NCI-H345 (cell line): ENCODE results near the gene DACH2.

ENCODE experiments used
- DNase-seq: peaks from one replicate; lab custom pipeline; 2025; lab: John Stamatoyannopoulos, UW

Gene DACH2

DNA sequence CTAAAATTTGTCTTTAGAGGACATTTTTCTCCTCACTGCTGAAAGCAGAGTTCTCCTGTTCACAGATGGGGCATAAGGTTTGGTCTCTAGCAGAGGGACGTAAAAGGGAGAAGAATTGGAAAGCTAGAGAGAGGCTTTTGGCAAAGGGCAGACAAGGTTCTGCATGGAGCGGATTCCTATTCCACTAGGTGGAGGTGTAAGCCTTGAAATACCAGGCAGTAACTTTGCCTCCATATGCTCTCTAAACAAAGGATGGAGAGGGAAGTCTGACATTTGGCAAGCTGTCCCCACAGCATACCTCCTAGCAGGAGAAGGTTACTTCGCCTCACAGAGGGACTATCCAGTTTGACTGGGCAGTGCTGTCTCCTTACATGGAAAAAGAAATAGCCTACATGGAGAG is 174.7 kb downstream of the DACH2 start:
- no peak for DNase-seq

DNA sequence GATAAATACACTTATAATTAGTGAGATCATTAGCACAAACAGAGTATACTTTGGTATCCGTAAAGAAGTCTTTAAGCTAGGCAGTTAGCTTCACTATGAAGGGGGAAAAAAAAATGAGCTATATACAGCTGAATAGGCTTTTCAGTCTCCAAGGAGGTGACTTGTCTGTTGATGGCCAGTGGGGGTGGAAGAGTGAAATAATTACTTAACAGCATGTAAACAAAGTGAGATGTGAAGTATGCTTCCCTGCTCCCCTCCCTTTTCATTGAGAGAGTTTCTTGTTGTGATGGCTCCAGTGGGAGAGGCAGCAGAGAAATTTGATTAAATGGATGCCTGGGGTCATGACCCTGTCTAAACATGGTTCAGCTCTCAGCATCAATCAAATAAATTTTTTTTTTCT is 180.9 kb downstream of the DACH2 start:
- DNase-seq: no peak

GRCh38 chrX:86348669-86349068 is 200.4 kb downstream of the DACH2 start:
- no peak for DNase-seq

- DNase-seq: no peak
Observed at GRCh38 chrX:86349115-86349514, 200.9 kb downstream of the DACH2 start.

DNA sequence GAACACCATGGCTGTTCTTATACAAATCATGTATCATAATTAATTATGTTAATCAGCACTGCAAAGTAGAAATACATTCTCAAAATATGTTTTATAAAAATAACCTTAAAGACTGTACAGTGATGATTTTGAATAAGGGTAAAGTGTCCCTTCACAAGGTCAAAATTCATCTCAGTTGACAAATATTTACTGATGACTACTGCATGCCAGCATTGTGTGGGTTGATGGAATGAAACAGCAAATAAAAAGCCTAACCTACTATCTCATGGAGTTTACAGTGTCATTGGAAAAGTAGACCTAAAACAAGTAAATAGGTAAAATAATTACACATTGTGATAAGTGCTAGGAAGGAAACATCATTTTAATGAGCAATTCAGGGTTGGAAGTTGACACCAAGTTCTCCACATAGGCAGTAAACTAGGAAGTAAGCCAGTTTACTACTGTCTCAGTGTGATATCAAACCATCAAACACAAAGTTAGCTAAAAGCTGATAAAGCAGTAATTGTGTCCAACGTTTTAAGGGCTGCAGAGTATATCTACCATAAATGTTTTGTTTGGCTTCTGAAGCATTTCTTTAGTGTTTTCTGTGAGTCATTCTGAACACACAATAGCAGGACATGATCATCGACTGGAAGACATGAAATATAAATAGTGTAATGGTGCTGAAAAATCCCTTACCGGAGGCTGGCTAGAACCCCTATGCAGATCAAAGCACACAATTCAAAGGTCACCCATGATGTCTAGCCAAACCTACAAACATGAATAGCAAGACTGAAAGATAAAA is 221.8 kb downstream of the DACH2 start:
- DNase-seq: no peak

DNA sequence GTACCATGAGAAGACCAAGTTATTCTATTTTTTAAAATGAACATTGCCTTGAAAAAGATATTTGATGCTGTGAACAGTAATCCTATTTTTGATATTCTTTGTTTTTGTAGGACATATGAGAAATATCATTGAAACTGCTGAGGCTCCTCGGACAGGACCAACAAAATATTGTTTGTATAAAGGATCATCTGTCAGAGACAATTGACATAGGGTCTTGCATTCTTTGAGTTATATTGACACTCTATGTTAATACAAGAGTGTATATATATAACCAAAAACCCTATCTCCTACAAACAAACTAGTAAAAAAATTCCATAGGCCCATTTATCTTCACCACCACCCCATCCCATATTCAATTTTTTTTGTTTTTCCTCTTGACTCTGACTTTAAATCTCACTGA is 222.7 kb downstream of the DACH2 start:
- DNase-seq: no peak

DNA sequence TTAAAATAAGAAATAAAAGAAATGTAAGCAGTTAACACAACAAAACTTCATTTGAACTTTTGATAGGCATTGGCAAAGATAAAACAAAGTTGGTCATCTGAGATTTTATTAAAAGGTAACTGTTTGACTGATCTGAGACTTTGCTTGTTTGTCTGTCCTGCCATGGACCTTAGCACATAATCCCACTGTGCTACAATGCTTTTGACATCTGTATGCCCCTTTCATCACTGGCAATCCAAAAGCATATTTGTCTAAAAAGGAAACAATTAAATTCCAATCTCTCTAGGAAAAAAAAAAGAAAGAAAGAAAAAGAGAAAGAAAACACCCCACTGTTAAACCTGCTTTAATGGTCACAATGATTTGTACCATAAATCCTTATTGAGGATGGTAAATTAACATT is 231.0 kb downstream of the DACH2 start:
- no peak for DNase-seq

DNA sequence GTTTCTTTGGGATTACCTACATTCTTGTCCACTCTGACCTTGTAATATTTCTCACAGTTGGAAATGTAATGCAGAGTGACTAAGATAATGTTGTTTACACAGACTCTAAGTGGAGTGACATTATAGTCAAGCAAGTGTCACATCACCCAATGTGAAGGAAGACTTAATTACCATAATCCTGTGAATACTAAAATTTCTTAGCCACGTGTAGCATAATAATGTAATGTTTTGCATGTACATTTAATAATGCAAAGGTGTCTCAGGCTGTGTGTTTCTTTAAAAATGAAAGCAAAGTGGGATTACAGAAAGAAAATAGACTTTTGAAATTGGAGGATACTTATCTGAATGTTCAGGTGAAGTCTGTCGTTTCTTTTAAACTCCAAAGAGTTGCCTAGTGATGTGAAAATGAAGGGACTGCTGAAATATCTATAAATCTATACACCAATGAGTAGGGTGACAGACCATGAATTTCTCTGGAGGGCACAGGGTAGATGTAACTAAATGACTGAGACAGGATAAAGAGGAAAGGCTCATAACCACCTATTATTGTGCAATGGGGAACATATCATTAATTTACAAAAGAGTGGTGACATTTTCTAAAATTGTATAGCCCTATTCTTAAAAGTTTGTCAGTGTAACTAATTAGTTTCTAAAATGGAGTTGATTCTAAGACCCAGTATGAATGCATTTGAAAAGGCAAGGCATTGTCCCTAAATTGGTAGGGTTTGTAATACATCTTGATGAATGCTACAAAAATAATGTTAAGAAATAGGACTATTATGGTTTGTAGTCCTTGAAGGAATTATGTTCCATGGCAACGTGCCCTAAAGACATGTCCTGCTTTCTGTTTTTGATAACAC is 235.7 kb downstream of the DACH2 start:
- DNase-seq: no peak

DNA sequence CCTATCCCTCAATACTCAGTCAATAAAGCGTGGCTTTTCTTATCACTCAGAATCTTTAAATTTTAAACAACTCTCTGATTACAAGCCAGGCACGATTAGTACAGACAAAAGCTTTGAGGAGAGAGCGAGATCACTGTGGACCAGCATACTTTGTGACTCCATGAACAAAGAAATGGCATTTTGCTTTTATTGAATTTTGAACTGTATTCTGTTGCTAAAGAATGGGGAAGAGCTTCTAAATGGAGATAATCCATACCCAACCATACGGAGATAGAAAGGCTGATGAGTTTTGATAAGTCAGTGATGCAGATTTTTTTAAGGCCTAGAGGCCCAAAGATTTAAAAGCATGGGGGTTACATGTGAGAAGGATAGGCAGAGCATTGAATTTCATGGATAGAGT is 259.1 kb downstream of the DACH2 start:
- DNase-seq: no peak

DNA sequence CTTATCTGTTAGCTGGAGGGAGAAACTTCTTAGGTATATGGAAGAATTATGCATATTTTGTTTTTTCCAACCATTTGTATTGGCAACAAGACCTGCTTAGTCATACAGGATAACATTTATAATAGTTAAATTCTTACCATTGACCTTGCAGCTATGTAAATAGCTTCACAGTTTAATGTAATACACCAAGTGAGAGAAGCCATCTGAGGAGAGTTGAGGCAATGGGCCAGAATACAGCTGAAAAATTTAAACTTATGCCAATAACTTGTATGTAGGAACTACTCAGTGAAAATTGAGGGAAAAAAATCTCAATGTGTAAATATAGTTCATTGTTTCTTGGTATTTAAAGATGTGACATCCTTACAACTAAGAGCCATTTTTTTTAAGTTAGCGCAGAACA is 273.5 kb downstream of the DACH2 start:
- DNase-seq: no peak

DNA sequence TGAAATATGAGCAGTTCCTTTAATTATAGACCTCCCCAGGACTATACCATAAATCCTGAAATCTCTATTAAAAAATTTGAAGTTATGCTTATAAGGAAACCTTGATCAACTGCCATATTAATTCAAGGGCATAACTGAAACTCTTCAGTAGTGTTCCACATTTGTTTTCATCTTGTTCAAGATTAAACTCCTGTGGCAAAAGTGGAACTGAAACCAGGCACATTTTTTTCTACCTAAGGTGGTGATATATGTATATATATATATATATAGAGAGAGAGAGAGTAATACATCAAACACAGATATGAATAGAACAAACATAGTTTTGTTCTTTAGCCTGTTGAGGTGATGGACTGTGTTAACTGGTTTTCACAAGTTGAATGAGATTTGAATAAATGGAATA is 287.9 kb downstream of the DACH2 start:
- DNase-seq: no peak

GRCh38 chrX:86455495-86455894 is 307.2 kb downstream of the DACH2 start:
- no peak for DNase-seq

GRCh38 chrX:86460760-86461159 is 312.5 kb downstream of the DACH2 start:
- DNase-seq: no peak

GRCh38 chrX:86504297-86504696 is 356.0 kb downstream of the DACH2 start:
- no peak for DNase-seq

GRCh38 chrX:86507331-86507730 is 359.1 kb downstream of the DACH2 start:
- DNase-seq: no peak

GRCh38 chrX:86579777-86580176 is 431.5 kb downstream of the DACH2 start:
- no peak for DNase-seq

DNA sequence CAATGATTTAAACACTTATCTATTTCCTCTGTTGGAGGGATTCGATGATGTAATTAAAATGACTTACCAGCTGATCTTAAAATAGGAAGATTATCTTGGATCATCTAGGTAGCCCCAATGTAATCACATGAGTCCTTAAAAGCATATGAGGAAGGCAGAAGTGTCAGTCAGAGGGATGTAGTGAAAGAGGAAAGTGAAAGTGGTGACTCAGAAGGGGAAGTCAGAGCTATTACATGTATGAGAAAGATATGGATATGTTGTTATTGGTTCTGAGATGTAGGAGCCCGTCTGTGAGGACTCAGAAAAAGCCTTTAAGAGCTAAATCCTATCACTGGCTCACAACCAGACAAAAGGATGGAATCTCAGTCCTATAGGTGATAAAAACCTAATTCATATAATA is 456.4 kb downstream of the DACH2 start:
- no peak for DNase-seq

GRCh38 chrX:86696951-86697350 is 548.7 kb downstream of the DACH2 start:
- no peak for DNase-seq

DNA sequence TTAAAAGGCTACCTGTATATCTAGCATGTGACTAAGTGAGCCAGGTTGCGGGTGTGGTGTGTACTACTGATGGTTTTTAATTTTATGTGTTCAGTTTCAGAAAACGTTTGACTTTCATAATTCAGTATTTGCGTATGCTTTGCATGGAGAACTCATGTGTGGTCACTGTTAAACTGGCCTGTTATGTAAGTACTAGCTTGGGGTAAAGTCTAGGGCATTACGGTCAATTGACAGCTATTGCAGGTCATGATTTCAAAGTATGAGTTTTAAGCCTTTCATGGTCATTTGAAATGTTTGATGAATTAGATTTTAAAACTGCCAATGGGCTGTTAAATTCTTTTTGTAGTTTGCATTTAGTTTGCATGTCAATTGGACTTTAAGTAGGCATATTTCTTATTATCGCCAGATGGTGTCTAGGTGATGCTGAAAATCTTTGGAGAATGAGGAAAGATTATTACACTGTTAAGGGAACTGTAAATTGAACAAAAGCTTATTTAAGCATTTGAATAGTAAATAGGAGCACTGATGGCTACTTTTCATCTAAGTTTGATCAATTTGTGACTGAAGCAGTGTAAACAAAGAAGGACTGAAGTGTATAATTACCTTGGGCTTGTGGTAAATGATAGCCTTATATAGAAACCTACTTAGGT is 563.4 kb downstream of the DACH2 start:
- no peak for DNase-seq

- DNase-seq: no peak
Observed at GRCh38 chrX:86714441-86714840, 566.2 kb downstream of the DACH2 start.

GRCh38 chrX:86724277-86724676 is 576.0 kb downstream of the DACH2 start:
- no peak for DNase-seq

DNA sequence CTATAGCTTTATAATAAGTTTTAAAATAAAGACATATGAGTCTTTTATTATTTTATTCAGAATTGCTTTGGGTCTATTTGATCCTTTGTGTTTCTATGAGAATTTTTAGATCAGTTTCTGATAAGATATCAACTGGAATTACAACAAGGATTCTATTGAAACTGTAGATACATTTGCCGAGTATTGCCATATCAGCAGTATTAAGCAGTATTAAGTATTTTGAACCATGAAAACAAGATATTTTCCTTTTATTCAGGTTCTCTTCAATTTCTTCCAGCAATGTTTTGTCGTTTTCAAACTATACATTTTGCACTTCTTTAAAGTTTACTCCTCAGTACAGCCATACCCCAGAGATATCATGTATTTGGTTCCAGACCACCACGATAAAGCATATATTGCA is 598.8 kb downstream of the DACH2 start:
- no peak for DNase-seq

GRCh38 chrX:86805241-86805640 is 657.0 kb downstream of the DACH2 start:
- DNase-seq: no peak
